A549 (cell line): Measurements from ENCODE around the gene CFAP92. TPM values are rescaled to one million over a fixed set of nuclear protein-coding genes. Genes with fewer than 3 reads are reported as not detected.
A peak's percentile ranks its signal among the peaks of the same experiment; 100 is the strongest.

Experiments
- ATAC-seq, 2 experiments: fragments of 200-7000 bp in 1 of 2; fragments of >200 bp in 1 of 2; cut with Nextera tagmentation in 1 of 2; cut with Tn5 transposase in 1 of 2; 3 replicates each; pipeline versions ENCODE4 v1.8.0 to v1.9.1; 2018 to 2020; ENCODE audit warnings: mild to moderate bottlenecking in 1 of 2, moderate library complexity in 1 of 2
- CTCF ChIA-PET: fragments of 300-600 bp; sonication (Branson Sonifier 250); formaldehyde crosslinking; extraction: SDS; loops from one replicate; lab custom pipeline; 2021; ENCODE audit warnings: antibody characterized with exemption, inconsistent platforms; lab: Yijun Ruan, JAX
- POLR2A ChIA-PET: fragments of 350-600 bp; formaldehyde crosslinking; extraction: SDS; loops from one replicate; lab custom pipeline; 2021; ENCODE audit warnings: antibody characterized with exemption, inconsistent platforms; lab: Yijun Ruan, JAX
- DNase-seq, 2 experiments: peaks; one replicate each; pipeline versions ENCODE4 v3.0.0 to v3.0.0-alpha.2; 2011 to 2016; ENCODE audit warnings: low read depth in 1 of 2, low spot score in 1 of 2
- FAIRE-seq: peaks from 2 replicates; lab custom pipeline; 2011; peaks lifted over from hg19 to GRCh38; lab: Jason Lieb, UNC
- H3K27ac ChIP-seq, 2 experiments: fragments of >200 bp; sonication (Bioruptor Twin); formaldehyde crosslinking; 3 replicates each; pipeline ENCODE4 v1.5.1; 2016 to 2017
- H3K4me1 ChIP-seq: fragments of >200 bp; sonication (Bioruptor Twin); formaldehyde crosslinking; 3 replicates; pipeline ENCODE4 v1.6.1; 2016
- H3K4me2 ChIP-seq: fragments of >200 bp; sonication (Bioruptor Twin); formaldehyde crosslinking; 3 replicates; pipeline ENCODE4 v1.6.1; 2016
- H3K4me3 ChIP-seq: fragments of >200 bp; sonication (Bioruptor Twin); formaldehyde crosslinking; 3 replicates; pipeline ENCODE4 v1.5.1; 2016
- H3K9me3 ChIP-seq: fragments of >200 bp; sonication (Bioruptor Twin); formaldehyde crosslinking; 3 replicates; pipeline ENCODE4 v1.6.1; 2016
- BHLHE40 ChIP-seq: IDR thresholded peaks from 2 replicates; pipeline ENCODE4 v1.6.1; 2012; ENCODE audit warnings: low read depth, low read length, inconsistent platforms
- CHD4 ChIP-seq: fragments of 200-600 bp; sonication (generic); IDR thresholded peaks from 2 replicates; pipeline ENCODE4 v1.6.1; 2016; ENCODE audit warnings: antibody characterized with exemption, mild to moderate bottlenecking, borderline replicate concordance
- FOSB ChIP-seq: fragments of 250-450 bp; sonication (Bioruptor Pico); IDR thresholded peaks from 2 replicates; pipeline ENCODE4 v1.5.0; 2020; ENCODE audit warnings: mild to moderate bottlenecking, moderate library complexity
- KDM1A ChIP-seq: fragments of 200-600 bp; sonication (generic); IDR thresholded peaks from 2 replicates; pipeline ENCODE4 v1.6.1; 2016; ENCODE audit warnings: low read depth, mild to moderate bottlenecking
- KDM5A ChIP-seq: fragments of 200-600 bp; sonication (generic); IDR thresholded peaks from 2 replicates; pipeline ENCODE4 v1.6.1; 2016; ENCODE audit warnings: antibody characterized with exemption, mild to moderate bottlenecking
- NR3C1 ChIP-seq: fragments of >200 bp; sonication (Bioruptor Twin); formaldehyde crosslinking; IDR thresholded peaks from 3 replicates; pipeline ENCODE4 v1.6.1; 2017
- RCOR1 ChIP-seq: fragments of 150-350 bp; IDR thresholded peaks from 2 replicates; pipeline ENCODE4 v1.6.1; 2014; ENCODE audit warnings: antibody characterized with exemption, low read length, low read depth
- RNF2 ChIP-seq: fragments of 200-600 bp; sonication (generic); IDR thresholded peaks from 2 replicates; pipeline ENCODE4 v1.6.1; 2016; ENCODE audit warnings: low read depth, mild to moderate bottlenecking, antibody characterized with exemption, moderate library complexity, borderline replicate concordance
- SMC3 ChIP-seq: fragments of >200 bp; sonication (Bioruptor Twin); formaldehyde crosslinking; IDR thresholded peaks from 3 replicates; pipeline ENCODE4 v1.6.1; 2018; ENCODE audit warnings: inconsistent platforms
- TP53 ChIP-seq: fragments of 250-450 bp; sonication (Bioruptor Pico); IDR thresholded peaks from 2 replicates; pipeline ENCODE4 v1.5.0; 2021; ENCODE audit warnings: mild to moderate bottlenecking, moderate library complexity
- ZNF302 ChIP-seq: fragments of 250-450 bp; sonication (Bioruptor Pico); IDR thresholded peaks from 2 replicates; pipeline ENCODE4 v1.9.0; 2021; ENCODE audit warnings: inconsistent platforms, mild to moderate bottlenecking, moderate library complexity
- ZSCAN20 ChIP-seq: fragments of 250-450 bp; sonication (Bioruptor Pico); IDR thresholded peaks from 2 replicates; pipeline ENCODE4 v1.8.0; 2022; ENCODE audit warnings: mild to moderate bottlenecking, moderate library complexity
- WGBS: methylation state at CpG from one replicate; pipeline ENCODE4 v1.1.6; 2017; ENCODE audit errors: missing lambda C conversion rate; 5-methylcytosine and 5-hydroxymethylcytosine counted together
- polyA plus RNA-seq, 4 experiments: library from polyadenylated mRNA; depleted of rRNA in 3 of 4; stranded (reverse); fragments of >200 nt; fragmentation: RNase III in 1 of 4; extraction: RNeasy Plus Mini Kit Qiagen cat#74134 plus additional on column Dnase treatment in 1 of 4; gene quantifications; 2 replicates in 3 of 4; 3 replicates in 1 of 4; pipeline ENCODE4 v1.2.3, GENCODE V29; 2011 to 2017
- TF ChIP-seq, protein P1 (sequence below): fragments of >200 bp; sonication (Bioruptor Twin); formaldehyde crosslinking; IDR thresholded peaks from 3 replicates; pipeline ENCODE4 v1.5.1; 2016
- TF ChIP-seq, protein P2 (sequence below): fragments of 150-350 bp; IDR thresholded peaks from 2 replicates; pipeline ENCODE4 v1.6.1; 2014; ENCODE audit warnings: low read depth, mild to moderate bottlenecking, low read length
- TF ChIP-seq, protein P3 (sequence below): fragments of 250-450 bp; sonication (Bioruptor Pico); IDR thresholded peaks from 2 replicates; pipeline ENCODE4 v1.5.0; 2020; ENCODE audit warnings: low read depth, mild to moderate bottlenecking, moderate library complexity
- TF ChIP-seq, protein P4 (sequence below): IDR thresholded peaks from 2 replicates; pipeline ENCODE4 v1.6.1; 2012

The CFAP92 gene
- polyA plus RNA-seq, 2 of the 4 experiments (the other 2 are of a cell fraction): not detected

DNA sequence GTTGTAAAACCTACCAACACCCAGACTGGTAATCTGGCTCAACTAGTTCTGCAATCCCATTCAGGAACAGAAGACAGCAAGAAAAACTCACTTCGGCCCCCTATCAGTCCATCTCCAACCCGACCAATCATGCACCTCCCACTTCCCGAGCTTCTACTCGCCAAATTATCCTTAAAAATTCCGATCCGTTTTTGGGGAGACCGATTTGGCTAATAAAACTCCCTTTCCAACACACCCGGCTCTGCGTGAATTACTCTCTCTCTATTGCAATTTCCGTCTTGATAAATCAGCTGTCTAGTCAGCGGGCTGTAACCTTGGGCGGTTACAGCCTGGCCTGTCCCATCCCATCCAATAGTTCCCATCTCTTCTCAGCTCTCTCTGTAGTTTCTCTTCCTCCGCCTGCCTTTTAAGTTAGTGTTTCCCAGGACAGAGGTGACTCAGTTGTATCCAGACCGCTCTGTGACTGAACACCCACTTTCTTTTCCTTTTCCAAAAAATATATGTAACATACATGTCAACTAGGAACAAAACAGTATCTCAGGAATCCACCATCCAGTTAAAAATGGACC lies 115.2 kb downstream of the CFAP92 start:
- ChIA-PET POLR2A (interaction anchor here (0.6 to 1.8 kb wide), 6 partner anchors 11 to 437 kb away, joined by 3 to 11 read pairs (median 4); partner anchors contain the start of gene RPN1), CTCF (interaction anchor here (0.6 to 2.3 kb wide), 4 partner anchors 10 to 367 kb away, joined by 3 to 13 read pairs (median 6); no protein-coding TSS in a partner anchor)
- Histone ChIP-seq H3K4me3 (peak overlapping the region; percentile 93), H3K4me2 (peak overlapping the region; percentile 77), H3K27ac (peak overlapping the region; percentile 83 to 97), H3K9me3 (no peaks in the 10 kb centered on the region), H3K4me1 (peaks cover 21% of the 10 kb centered on the region; the same call in 2 of the 3 replicates)
- no peak for TF ChIP-seq NR3C1
- TF ChIP-seq BHLHE40: no peak
- TF ChIP-seq, protein P1, sequence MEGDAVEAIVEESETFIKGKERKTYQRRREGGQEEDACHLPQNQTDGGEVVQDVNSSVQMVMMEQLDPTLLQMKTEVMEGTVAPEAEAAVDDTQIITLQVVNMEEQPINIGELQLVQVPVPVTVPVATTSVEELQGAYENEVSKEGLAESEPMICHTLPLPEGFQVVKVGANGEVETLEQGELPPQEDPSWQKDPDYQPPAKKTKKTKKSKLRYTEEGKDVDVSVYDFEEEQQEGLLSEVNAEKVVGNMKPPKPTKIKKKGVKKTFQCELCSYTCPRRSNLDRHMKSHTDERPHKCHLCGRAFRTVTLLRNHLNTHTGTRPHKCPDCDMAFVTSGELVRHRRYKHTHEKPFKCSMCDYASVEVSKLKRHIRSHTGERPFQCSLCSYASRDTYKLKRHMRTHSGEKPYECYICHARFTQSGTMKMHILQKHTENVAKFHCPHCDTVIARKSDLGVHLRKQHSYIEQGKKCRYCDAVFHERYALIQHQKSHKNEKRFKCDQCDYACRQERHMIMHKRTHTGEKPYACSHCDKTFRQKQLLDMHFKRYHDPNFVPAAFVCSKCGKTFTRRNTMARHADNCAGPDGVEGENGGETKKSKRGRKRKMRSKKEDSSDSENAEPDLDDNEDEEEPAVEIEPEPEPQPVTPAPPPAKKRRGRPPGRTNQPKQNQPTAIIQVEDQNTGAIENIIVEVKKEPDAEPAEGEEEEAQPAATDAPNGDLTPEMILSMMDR: no peak
- no peak for TF ChIP-seq KDM5A
- TF ChIP-seq SMC3: no peak
- ATAC-seq (peak; percentile 45 to 52; a peak in 3 of 6 replicates), DNase-seq (peak in 1 of 2 experiments; percentile 14), FAIRE-seq (no peak)
- 4% methylated on average over 14 of the region's 14 CpGs for WGBS

DNA sequence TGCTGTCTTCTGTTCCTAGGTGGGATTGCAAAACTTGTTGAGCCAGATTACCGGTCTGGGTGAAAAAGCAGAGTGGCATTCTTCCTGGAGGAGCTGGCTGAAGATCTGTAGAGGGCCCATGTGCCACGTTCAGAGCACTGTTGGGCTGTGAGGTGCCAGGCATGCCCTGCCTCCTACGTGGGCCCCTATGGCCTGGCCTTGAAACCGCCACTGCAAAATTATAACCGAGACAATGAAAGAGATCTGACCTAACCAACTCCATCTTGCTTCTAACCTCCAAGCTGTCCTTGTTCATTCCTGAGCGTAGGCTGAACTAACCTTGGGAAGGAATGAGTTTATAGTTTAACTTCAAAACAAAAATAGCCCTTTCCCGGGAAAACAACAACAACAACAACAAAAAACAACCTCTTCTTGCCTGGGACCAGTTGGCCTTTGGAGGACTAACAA lies 115.8 kb downstream of the CFAP92 start:
- POLR2A ChIA-PET: no interaction called here
- WGBS: 85% methylated on average over 7 of the region's 7 CpGs
- DNase-seq (no peak), FAIRE-seq (no peak), ATAC-seq (no peak)
- H3K4me3 ChIP-seq: peak overlapping the region; percentile 93
- H3K27ac ChIP-seq: peak overlapping the region; percentile 83 to 97; a peak in 5 of 6 replicates
- TF ChIP-seq, protein P2, sequence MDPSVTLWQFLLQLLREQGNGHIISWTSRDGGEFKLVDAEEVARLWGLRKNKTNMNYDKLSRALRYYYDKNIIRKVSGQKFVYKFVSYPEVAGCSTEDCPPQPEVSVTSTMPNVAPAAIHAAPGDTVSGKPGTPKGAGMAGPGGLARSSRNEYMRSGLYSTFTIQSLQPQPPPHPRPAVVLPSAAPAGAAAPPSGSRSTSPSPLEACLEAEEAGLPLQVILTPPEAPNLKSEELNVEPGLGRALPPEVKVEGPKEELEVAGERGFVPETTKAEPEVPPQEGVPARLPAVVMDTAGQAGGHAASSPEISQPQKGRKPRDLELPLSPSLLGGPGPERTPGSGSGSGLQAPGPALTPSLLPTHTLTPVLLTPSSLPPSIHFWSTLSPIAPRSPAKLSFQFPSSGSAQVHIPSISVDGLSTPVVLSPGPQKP: no peak
- TF ChIP-seq RCOR1: no peak
- TF ChIP-seq SMC3: no peak
- TF ChIP-seq, protein P3, sequence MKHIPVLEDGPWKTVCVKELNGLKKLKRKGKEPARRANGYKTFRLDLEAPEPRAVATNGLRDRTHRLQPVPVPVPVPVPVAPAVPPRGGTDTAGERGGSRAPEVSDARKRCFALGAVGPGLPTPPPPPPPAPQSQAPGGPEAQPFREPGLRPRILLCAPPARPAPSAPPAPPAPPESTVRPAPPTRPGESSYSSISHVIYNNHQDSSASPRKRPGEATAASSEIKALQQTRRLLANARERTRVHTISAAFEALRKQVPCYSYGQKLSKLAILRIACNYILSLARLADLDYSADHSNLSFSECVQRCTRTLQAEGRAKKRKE (CRISPR knock-in tag): no peak
- no peak for TF ChIP-seq ZNF302 (CRISPR knock-in tag)
- no peak for TF ChIP-seq FOSB (CRISPR knock-in tag)
- TF ChIP-seq RNF2: no peak
- TF ChIP-seq, protein P4, sequence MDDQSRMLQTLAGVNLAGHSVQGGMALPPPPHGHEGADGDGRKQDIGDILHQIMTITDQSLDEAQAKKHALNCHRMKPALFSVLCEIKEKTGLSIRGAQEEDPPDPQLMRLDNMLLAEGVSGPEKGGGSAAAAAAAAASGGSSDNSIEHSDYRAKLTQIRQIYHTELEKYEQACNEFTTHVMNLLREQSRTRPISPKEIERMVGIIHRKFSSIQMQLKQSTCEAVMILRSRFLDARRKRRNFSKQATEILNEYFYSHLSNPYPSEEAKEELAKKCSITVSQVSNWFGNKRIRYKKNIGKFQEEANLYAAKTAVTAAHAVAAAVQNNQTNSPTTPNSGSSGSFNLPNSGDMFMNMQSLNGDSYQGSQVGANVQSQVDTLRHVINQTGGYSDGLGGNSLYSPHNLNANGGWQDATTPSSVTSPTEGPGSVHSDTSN: no peak
- TF ChIP-seq KDM1A: no peak
- TF ChIP-seq TP53 (CRISPR knock-in tag): no peak
- no peak for TF ChIP-seq KDM5A
- TF ChIP-seq ZSCAN20 (CRISPR knock-in tag): no peak
- TF ChIP-seq CHD4: no peak
- TF ChIP-seq, protein P1: no peak
- CTCF ChIA-PET: interaction anchor here (0.8 to 2.3 kb wide), 3 partner anchors 32 to 368 kb away, joined by 3 to 13 read pairs (median 9); no protein-coding TSS in a partner anchor
- peak overlapping the region; percentile 77 for H3K4me2 ChIP-seq
- no peaks in the 10 kb centered on the region for H3K9me3 ChIP-seq
- peaks cover 21% of the 10 kb centered on the region; the same call in 2 of the 3 replicates for H3K4me1 ChIP-seq
